SK-N-MC (cell line): ENCODE results near the gene SELENOT.

Experiments used
- EZH2 ChIP-seq: fragments of 200-600 bp; sonication (generic); IDR thresholded peaks from one replicate; pipeline ENCODE4 v1.6.1; 2017; ENCODE audit warnings: antibody characterized with exemption
- FOXP2 ChIP-seq: optimal IDR thresholded peaks from 2 replicates; pipeline ENCODE3; 2011; ENCODE audit warnings: mild to moderate bottlenecking, moderate library complexity; ENCODE audit not compliant: insufficient read depth; ENCODE audit errors: extremely low read length, control extremely low read depth
- POLR2AphosphoS5 ChIP-seq: IDR thresholded peaks from 2 replicates; pipeline ENCODE4 v1.6.1; 2012; ENCODE audit warnings: mild to moderate bottlenecking, low read depth, low read length, borderline replicate concordance

DNA sequence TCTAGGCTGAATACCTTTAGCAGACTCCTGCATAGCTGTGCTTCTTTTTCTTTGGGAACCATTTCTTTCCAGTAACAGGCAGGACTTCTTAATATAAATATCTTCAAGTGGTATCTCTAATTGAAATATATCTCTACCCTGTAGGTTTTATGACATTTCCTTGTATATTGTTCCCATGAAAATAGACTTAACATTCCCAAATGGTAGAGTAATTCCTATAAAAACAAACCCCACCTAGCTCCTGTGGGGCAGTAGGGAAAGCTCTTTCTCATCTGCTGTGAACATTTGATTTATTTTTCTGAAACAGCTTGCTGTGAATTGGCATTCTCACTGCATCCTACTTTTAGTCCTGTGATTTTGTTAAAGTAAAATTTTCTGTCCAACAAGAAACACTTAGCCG lies 20.8 kb downstream of the SELENOT start:
- no peak for TF ChIP-seq FOXP2
- TF ChIP-seq POLR2AphosphoS5: no peak
- TF ChIP-seq EZH2: no peak
